Cardiac muscle cell (in vitro differentiated cells and primary cell): ENCODE data around the gene PPP3CA. TPM values are rescaled to one million over a fixed set of nuclear protein-coding genes. Genes with fewer than 3 reads are reported as not detected.
A peak's percentile ranks its signal among the peaks of the same experiment; 100 is the strongest.

Experiments used
- DNase-seq, 2 donors: peaks; one replicate each; pipeline versions ENCODE4 v3.0.0 to v3.0.0-alpha.2; 2010 to 2017; ENCODE audit warnings: low read depth in 1 of 2, low spot score in 1 of 2
- H3K27ac ChIP-seq: fragments of 200-600 bp; sonication (generic); 2 replicates; pipeline ENCODE4 v1.5.1; 2016
- H3K27me3 ChIP-seq: fragments of 200-600 bp; sonication (generic); 2 replicates; pipeline ENCODE4 v1.6.0; 2016; ENCODE audit warnings: control low read depth
- H3K36me3 ChIP-seq: fragments of 200-600 bp; sonication (generic); 2 replicates; pipeline ENCODE4 v1.5.1; 2016; ENCODE audit warnings: control low read depth
- H3K4me1 ChIP-seq: fragments of 200-600 bp; sonication (generic); 2 replicates; pipeline ENCODE4 v1.8.1; 2017; ENCODE audit warnings: low read depth, mild to moderate bottlenecking, mixed run types
- H3K4me3 ChIP-seq: fragments of 200-600 bp; sonication (generic); 2 replicates; pipeline ENCODE4 v1.5.1; 2016; ENCODE audit warnings: mild to moderate bottlenecking
- H3K9me3 ChIP-seq: fragments of 200-600 bp; sonication (generic); 2 replicates; pipeline ENCODE4 v1.5.1; 2017; ENCODE audit warnings: low read depth, mild to moderate bottlenecking, control low read depth
- CTCF ChIP-seq: IDR thresholded peaks from 2 replicates; pipeline ENCODE4 v1.5.1; 2012; ENCODE audit warnings: low read depth, mild to moderate bottlenecking, low read length
- polyA plus RNA-seq: library from polyadenylated mRNA; unstranded; fragments of >200 nt; fragmentation: Nextera tagmentation; extraction: Ambion mirVana; gene quantifications from 2 replicates; pipeline ENCODE4 v1.2.1, GENCODE V29; 2016
- total RNA-seq: library from RNA; depleted of rRNA; stranded (reverse); fragments of >200 nt; gene quantifications from 2 replicates; pipeline ENCODE4 v1.2.3, GENCODE V29; 2016

Gene PPP3CA
- total and polyA plus RNA-seq, 2 experiments from 2014 or later: 8.2 to 21.3 TPM

- no peaks in the 10 kb centered on the region for H3K36me3 ChIP-seq
- no peak overlapping the region for H3K27ac ChIP-seq
- no peaks in the 10 kb centered on the region for H3K9me3 ChIP-seq
- no peaks in the 10 kb centered on the region for H3K27me3 ChIP-seq
- no peak for DNase-seq
- no peaks in the 10 kb centered on the region for H3K4me1 ChIP-seq
- no peak overlapping the region for H3K4me3 ChIP-seq
- no peak for TF ChIP-seq CTCF
These were observed 258.2 kb downstream of the PPP3CA start for GRCh38 chr4:101089168-101089567.

DNA sequence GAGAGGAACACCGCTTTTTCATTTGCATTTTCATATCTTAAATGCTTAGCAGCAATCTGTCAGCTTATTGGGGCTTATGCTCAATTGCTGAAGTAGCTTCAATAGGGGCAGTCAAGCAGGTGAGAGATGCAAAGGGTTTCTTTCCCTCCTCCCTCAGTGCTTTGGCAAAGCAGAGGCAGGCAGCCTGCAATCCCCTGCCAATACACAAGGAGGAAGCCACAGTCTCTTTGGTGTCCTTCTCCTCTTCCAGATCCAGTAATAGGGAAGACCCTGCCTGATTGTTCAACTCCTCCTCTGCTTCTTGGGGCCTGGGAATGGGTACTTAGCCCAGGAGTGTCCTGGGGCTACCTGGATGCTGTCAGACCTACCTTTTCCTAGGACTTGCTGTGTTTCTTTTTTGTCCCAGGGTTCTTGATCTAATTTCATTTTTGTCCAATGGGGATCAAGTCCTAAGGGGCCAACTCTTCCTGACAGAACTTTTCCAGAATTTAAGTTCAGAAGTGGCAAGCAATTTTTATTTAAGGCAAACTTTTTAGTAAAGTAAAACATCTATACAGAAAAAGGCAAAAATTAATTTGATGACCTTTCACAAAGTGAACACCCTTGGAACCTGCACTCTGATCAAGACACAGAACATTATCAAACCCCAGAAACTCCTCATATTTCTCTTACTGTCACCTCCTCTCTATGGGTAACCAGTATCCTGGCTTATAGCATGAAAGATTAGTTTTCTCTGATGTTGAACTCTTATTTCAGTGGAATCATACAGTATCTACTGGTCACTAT is 260.3 kb downstream of the PPP3CA start:
- no peak overlapping the region for H3K4me3 ChIP-seq

DNA sequence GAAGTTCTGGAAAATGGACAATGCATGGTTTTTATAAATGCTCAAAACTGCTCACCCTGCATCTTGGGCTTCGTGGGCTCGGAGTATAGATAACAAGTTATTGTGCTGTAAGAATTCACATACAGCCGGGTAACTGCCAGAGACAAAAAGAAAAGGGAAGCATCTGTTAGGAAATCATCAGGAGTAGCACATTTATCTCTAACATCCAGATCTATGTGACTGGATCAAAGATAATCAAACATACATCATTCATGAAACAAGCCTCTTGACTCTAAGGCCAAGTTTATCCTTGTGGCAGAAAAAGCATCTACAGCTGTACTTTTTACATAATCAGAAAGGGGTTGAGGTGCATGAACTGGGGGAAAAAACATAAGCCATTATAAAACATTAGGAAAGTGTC is 264.2 kb downstream of the PPP3CA start:
- Histone ChIP-seq H3K4me1 (no peaks in the 10 kb centered on the region), H3K27ac (no peak overlapping the region), H3K9me3 (no peaks in the 10 kb centered on the region), H3K36me3 (no peaks in the 10 kb centered on the region), H3K27me3 (no peaks in the 10 kb centered on the region), H3K4me3 (no peak overlapping the region)
- no peak for TF ChIP-seq CTCF
- DNase-seq: no peak

More for the DNA sequence above, 260.3 kb downstream of the PPP3CA start:
- peak in 1 of 2 donors; percentile 2 for DNase-seq
- Histone ChIP-seq H3K27ac (no peak overlapping the region), H3K36me3 (no peaks in the 10 kb centered on the region), H3K4me1 (no peaks in the 10 kb centered on the region), H3K9me3 (no peaks in the 10 kb centered on the region), H3K27me3 (no peaks in the 10 kb centered on the region)
- peak; percentile 17 for TF ChIP-seq CTCF

GRCh38 chr4:101081695-101082369 is 265.5 kb downstream of the PPP3CA start:
- no peak for DNase-seq
- H3K36me3 ChIP-seq: no peaks in the 10 kb centered on the region
- no peak overlapping the region for H3K27ac ChIP-seq
- H3K4me3 ChIP-seq: no peak overlapping the region
- H3K9me3 ChIP-seq: no peaks in the 10 kb centered on the region
- H3K27me3 ChIP-seq: no peaks in the 10 kb centered on the region
- H3K4me1 ChIP-seq: no peaks in the 10 kb centered on the region
- TF ChIP-seq CTCF: no peak

DNA sequence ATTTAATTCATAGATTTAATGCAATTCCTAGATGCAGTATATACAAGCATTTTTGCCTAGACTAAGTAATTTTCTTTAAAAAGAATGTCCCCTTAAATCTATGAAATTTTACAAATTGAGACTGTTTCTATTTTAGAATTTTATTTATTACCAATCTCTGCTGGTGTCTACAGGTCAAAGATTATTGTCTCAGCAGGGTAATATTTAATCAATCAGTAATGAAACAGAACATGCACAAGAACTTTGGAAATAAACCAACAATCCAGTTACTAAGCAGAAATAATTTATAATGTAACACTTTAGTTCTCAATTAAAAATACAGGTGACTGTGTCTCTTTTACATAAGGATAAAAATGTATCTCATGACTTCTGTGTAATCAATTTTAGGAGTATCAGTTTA is 266.2 kb downstream of the PPP3CA start:
- no peaks in the 10 kb centered on the region for H3K9me3 ChIP-seq
- H3K4me1 ChIP-seq: no peaks in the 10 kb centered on the region
- DNase-seq: no peak
- no peak overlapping the region for H3K27ac ChIP-seq
- no peak for TF ChIP-seq CTCF
- H3K36me3 ChIP-seq: no peaks in the 10 kb centered on the region
- no peak overlapping the region for H3K4me3 ChIP-seq
- no peaks in the 10 kb centered on the region for H3K27me3 ChIP-seq
